Caco-2 (cell line): ENCODE results near the gene BAAT. TPM values are rescaled to one million over a fixed set of nuclear protein-coding genes. Genes with fewer than 3 reads are reported as not detected.

Experiments used
- BruUV-seq: library from RNA; stranded (reverse); fragments of 400-500 nt; replicated peaks from 2 replicates; lab custom pipeline; 2021; lab: Mats Ljungman, UMichigan
- CTCF ChIA-PET: fragments of 300-600 bp; sonication (Branson Sonifier 250); formaldehyde crosslinking; loops from one replicate; lab custom pipeline; 2022; ENCODE audit warnings: antibody characterized with exemption; lab: Charles Lee
- POLR2A ChIA-PET: fragments of 300-600 bp; sonication (Branson Sonifier 250); formaldehyde crosslinking; loops from one replicate; lab custom pipeline; 2022; ENCODE audit warnings: antibody characterized with exemption; lab: Charles Lee
- DNase-seq, 2 experiments: peaks; one replicate each; pipeline versions ENCODE4 v3.0.0 to v3.0.0-alpha.2; 2020 to 2022
- H3K27me3 ChIP-seq: replicated peaks from 2 replicates; pipeline ENCODE4 v1.6.0; 2011; ENCODE audit warnings: low read length; ENCODE audit not compliant: control insufficient read depth, insufficient read depth
- H3K36me3 ChIP-seq: 2 replicates; pipeline ENCODE4 v1.5.1; 2011; ENCODE audit warnings: low read length; ENCODE audit not compliant: control insufficient read depth, insufficient read depth
- H3K4me1 ChIP-seq: fragments of 250-450 bp; sonication (Bioruptor Pico); 2 replicates; pipeline ENCODE4 v1.5.1; 2020; ENCODE audit warnings: mild to moderate bottlenecking
- H3K4me3 ChIP-seq: 2 replicates; pipeline ENCODE4 v1.5.1; 2011; ENCODE audit warnings: low read depth, mild to moderate bottlenecking, control low read depth, low read length
- H3K9me3 ChIP-seq: fragments of 250-450 bp; sonication (Bioruptor Pico); 2 replicates; pipeline ENCODE4 v1.5.1; 2020; ENCODE audit warnings: mild to moderate bottlenecking, moderate library complexity
- H3K27ac Mint-ChIP-seq: one replicate; pipeline ENCODE4 v1.8.0; 2022; ENCODE audit warnings: mixed read lengths; ENCODE audit not compliant: unreplicated experiment
- H3K27me3 Mint-ChIP-seq: one replicate; pipeline ENCODE4 v1.8.0; 2022; ENCODE audit warnings: mixed read lengths; ENCODE audit not compliant: insufficient read depth, unreplicated experiment
- H3K36me3 Mint-ChIP-seq: one replicate; pipeline ENCODE4 v1.8.0; 2022; ENCODE audit warnings: mild to moderate bottlenecking, mixed read lengths; ENCODE audit not compliant: insufficient read depth, unreplicated experiment
- H3K4me1 Mint-ChIP-seq: one replicate; pipeline ENCODE4 v1.8.0; 2022; ENCODE audit warnings: low read depth, mixed read lengths; ENCODE audit not compliant: unreplicated experiment
- H3K4me3 Mint-ChIP-seq: one replicate; pipeline ENCODE4 v1.8.0; 2022; ENCODE audit warnings: mild to moderate bottlenecking, moderate library complexity, mixed read lengths; ENCODE audit not compliant: unreplicated experiment
- H3K9me3 Mint-ChIP-seq: one replicate; pipeline ENCODE4 v1.8.0; 2022; ENCODE audit warnings: mixed read lengths; ENCODE audit not compliant: unreplicated experiment
- CTCF ChIP-seq, 2 experiments: fragments of 200-600 bp in 1 of 2; IDR thresholded peaks; 1 replicate in 1 of 2; 2 replicates in 1 of 2; pipeline versions ENCODE4 v1.5.1 to v1.8.0; 2011 to 2022; ENCODE audit warnings: antibody characterized with exemption in 1 of 2, control low read depth in 1 of 2, inconsistent platforms in 1 of 2, low read depth in 1 of 2, low read length in 1 of 2, mild to moderate bottlenecking in 1 of 2, moderate library complexity in 1 of 2; ENCODE audit not compliant: insufficient read depth in 1 of 2, severe bottlenecking in 1 of 2, unreplicated experiment in 1 of 2
- intact Hi-C: fragments of 100-400 bp; cut with micrococcal nuclease; formaldehyde crosslinking; loops from one replicate; pipeline ENCODE4 v1.10.0; 2022; ENCODE audit not compliant: unreplicated experiment
- total RNA-seq: library from RNA; stranded (reverse); gene quantifications from 2 replicates; pipeline ENCODE4 v1.2.3, GENCODE V29; 2022

The BAAT gene
- total RNA-seq, 1 experiment from 2014 or later, result 1.1 TPM

- Histone ChIP-seq H3K4me3 (no peak overlapping the region), H3K4me1 (peaks cover 11% of the 10 kb centered on the region), H3K9me3 (no peaks in the 10 kb centered on the region), H3K36me3 (no peaks in the 10 kb centered on the region), H3K27me3 (no peaks in the 10 kb centered on the region)
- Mint-ChIP-seq H3K36me3 (peaks cover 4% of the 10 kb centered on the region), H3K4me3 (no peak overlapping the region), H3K27ac (no peak overlapping the region), H3K27me3 (no peaks in the 10 kb centered on the region), H3K4me1 (peaks cover 6% of the 10 kb centered on the region), H3K9me3 (no peaks in the 10 kb centered on the region)
- intact Hi-C loops, result no loop called here
- no peak for TF ChIP-seq CTCF (IDR thresholded peaks at IDR 0.05; ENCODE audit: insufficient read depth in 1 of 2, low read depth in 1 of 2, low read length in 1 of 2, severe bottlenecking in 1 of 2, unreplicated experiment in 1 of 2)
- no TSS peak for BruUV-seq
- no peak for DNase-seq
- POLR2A ChIA-PET, result no interaction called here
- CTCF ChIA-PET, result interaction anchor here (0.9 to 1.3 kb wide), 8 partner anchors 12 to 988 kb away, joined by 3 to 40 read pairs (median 6); no protein-coding TSS in a partner anchor
These were observed 72.1 kb downstream of the BAAT start for GRCh38 chr9:101312661-101313060.

GRCh38 chr9:101311758-101312420, 72.9 kb downstream of the BAAT start:
- intact Hi-C loops, result loop anchor here (1.0 to 2.0 kb wide), 7 partner anchors 75 to 710 kb away; no protein-coding TSS in a partner anchor
- POLR2A ChIA-PET, result interaction anchor here (0.6 to 1.0 kb wide), 2 partner anchors 73 to 87 kb away, joined by 5 to 6 read pairs; partner anchors contain the start of genes MRPL50 and ZNF189
- H3K4me3 Mint-ChIP-seq, result no peak overlapping the region
- Histone ChIP-seq H3K36me3 (no peaks in the 10 kb centered on the region), H3K4me3 (no peak overlapping the region), H3K9me3 (no peaks in the 10 kb centered on the region), H3K27me3 (no peaks in the 10 kb centered on the region), H3K4me1 (peaks cover 11% of the 10 kb centered on the region)
- no peaks in the 10 kb centered on the region for H3K9me3 Mint-ChIP-seq
- peak; percentile 48 to 66 for TF ChIP-seq CTCF (IDR thresholded peaks at IDR 0.05; ENCODE audit: insufficient read depth in 1 of 2, low read depth in 1 of 2, low read length in 1 of 2, severe bottlenecking in 1 of 2, unreplicated experiment in 1 of 2)
- no peak overlapping the region for H3K27ac Mint-ChIP-seq
- DNase-seq, result peak in 1 of 2 experiments; percentile 72
- peaks cover 4% of the 10 kb centered on the region for H3K36me3 Mint-ChIP-seq
- H3K27me3 Mint-ChIP-seq, result no peaks in the 10 kb centered on the region
- no TSS peak for BruUV-seq
- H3K4me1 Mint-ChIP-seq, result peaks cover 6% of the 10 kb centered on the region
- CTCF ChIA-PET, result interaction anchor here (0.9 to 1.3 kb wide), 16 partner anchors 13 to 987 kb away, joined by 3 to 40 read pairs (median 4); partner anchors contain the start of gene PLPPR1

- H3K4me1 ChIP-seq, result peaks cover 8% of the 10 kb centered on the region
- Mint-ChIP-seq H3K4me3 (no peak overlapping the region), H3K27me3 (no peaks in the 10 kb centered on the region), H3K27ac (no peak overlapping the region), H3K9me3 (no peaks in the 10 kb centered on the region), H3K36me3 (peaks cover 4% of the 10 kb centered on the region), H3K4me1 (peaks cover 6% of the 10 kb centered on the region)
- no peak overlapping the region for H3K4me3 ChIP-seq
- CTCF ChIA-PET, result interaction anchor here (1.0 to 1.3 kb wide), 14 partner anchors 13 to 712 kb away, joined by 3 to 40 read pairs (median 4); partner anchors contain the start of gene PLPPR1
- POLR2A ChIA-PET, result interaction anchor here (0.6 to 1.0 kb wide), 2 partner anchors 73 to 87 kb away, joined by 5 to 6 read pairs; partner anchors contain the start of genes MRPL50 and ZNF189
- no peaks in the 10 kb centered on the region for H3K9me3 ChIP-seq
- no peak for DNase-seq
- no peak for TF ChIP-seq CTCF (IDR thresholded peaks at IDR 0.05; ENCODE audit: insufficient read depth in 1 of 2, low read depth in 1 of 2, low read length in 1 of 2, severe bottlenecking in 1 of 2, unreplicated experiment in 1 of 2)
- BruUV-seq, result no TSS peak
- no peaks in the 10 kb centered on the region for H3K36me3 ChIP-seq
- no peaks in the 10 kb centered on the region for H3K27me3 ChIP-seq
- intact Hi-C loops, result loop anchor here (1.0 to 2.0 kb wide), 7 partner anchors 76 to 709 kb away; no protein-coding TSS in a partner anchor
These were observed 73.6 kb downstream of the BAAT start for GRCh38 chr9:101311191-101311590.

Other genes with a start within 250 kb of the BAAT start
- gene MRPL50, start 13.6 kb upstream of the BAAT start, total RNA-seq, result 15.6 and 17.5 TPM in 2 replicates
- 15.3 and 17.3 TPM in 2 replicates for gene ZNF189, start 13.8 kb upstream of the BAAT start, total RNA-seq
- gene ALDOB, start 50.8 kb upstream of the BAAT start, total RNA-seq, result 0.18 TPM in 1 of 2 replicates, not detected in the other
- 35.4 and 37.4 TPM in 2 replicates for gene RNF20, start 148.8 kb upstream of the BAAT start, total RNA-seq
- not detected in 2 replicates for gene PPP3R2, start 210.0 kb upstream of the BAAT start, total RNA-seq